IMR-90 (cell line): Measurements from ENCODE around the gene CDK14. TPM values are rescaled to one million over a fixed set of nuclear protein-coding genes. Genes with fewer than 3 reads are reported as not detected.

ENCODE experiments used
- ATAC-seq: fragments of 200-7000 bp; cut with Tn5 transposase; 2 replicates; pipeline ENCODE4 v1.9.1; 2020; ENCODE audit warnings: low read depth, mild to moderate bottlenecking, moderate library complexity
- BruUV-seq: library from RNA; stranded (reverse); fragments of 400-500 nt; replicated peaks from 2 replicates; lab custom pipeline; 2021; lab: Mats Ljungman, UMichigan
- CTCF ChIA-PET: fragments of 300-600 bp; formaldehyde crosslinking; extraction: SDS; loops from one replicate; lab custom pipeline; 2021; ENCODE audit warnings: antibody characterized with exemption; lab: Yijun Ruan, JAX
- POLR2A ChIA-PET: fragments of 300-600 bp; sonication (Branson Sonifier 250); formaldehyde crosslinking; loops from one replicate; lab custom pipeline; 2022; ENCODE audit warnings: antibody characterized with exemption; ENCODE audit not compliant: unreplicated experiment; lab: Charles Lee
- DNase-seq: peaks from one replicate; pipeline ENCODE4 v3.0.0; 2013
- H2AFZ ChIP-seq: replicated peaks from 2 replicates; pipeline ENCODE3; 2013; ENCODE audit warnings: low read length, mild to moderate bottlenecking; ENCODE audit not compliant: poor library complexity
- H2AK5ac ChIP-seq: 2 replicates; pipeline ENCODE4 v1.6.1; 2013; ENCODE audit warnings: low read depth, low read length, inconsistent platforms
- H2AK9ac ChIP-seq: replicated peaks from 2 replicates; pipeline ENCODE3; 2013; ENCODE audit warnings: mild to moderate bottlenecking, low read depth, low read length, moderate library complexity; ENCODE audit not compliant: poor library complexity
- H2BK120ac ChIP-seq: 2 replicates; pipeline ENCODE4 v1.6.1; 2013; ENCODE audit warnings: low read depth, low read length, inconsistent platforms
- H2BK15ac ChIP-seq: 3 replicates; pipeline ENCODE4 v1.6.1; 2013; ENCODE audit warnings: low read depth, low read length, inconsistent platforms
- H2BK20ac ChIP-seq: 2 replicates; pipeline ENCODE4 v1.6.1; 2013; ENCODE audit warnings: low read depth, mild to moderate bottlenecking, inconsistent platforms, low read length, moderate library complexity
- H2BK5ac ChIP-seq: 2 replicates; pipeline ENCODE4 v1.6.1; 2013; ENCODE audit warnings: mild to moderate bottlenecking, low read depth, low read length, inconsistent platforms; ENCODE audit not compliant: poor library complexity, severe bottlenecking
- H3K14ac ChIP-seq: replicated peaks from 2 replicates; pipeline ENCODE4 v1.6.1; 2013; ENCODE audit warnings: low read depth, low read length, inconsistent platforms
- H3K18ac ChIP-seq: 2 replicates; pipeline ENCODE4 v1.6.1; 2013; ENCODE audit warnings: low read depth, low read length, control low read depth
- H3K23ac ChIP-seq: 2 replicates; pipeline ENCODE4 v1.6.1; 2013; ENCODE audit warnings: low read depth, low read length, inconsistent platforms
- H3K27ac ChIP-seq: 2 replicates; pipeline ENCODE4 v1.5.1; 2013; ENCODE audit warnings: mild to moderate bottlenecking, control low read depth, low read length; ENCODE audit not compliant: insufficient read depth
- H3K27me3 ChIP-seq: 2 replicates; pipeline ENCODE4 v1.6.1; 2013; ENCODE audit warnings: low read length; ENCODE audit not compliant: control insufficient read depth, insufficient read depth
- H3K36me3 ChIP-seq: 2 replicates; pipeline ENCODE4 v1.6.1; 2013; ENCODE audit warnings: low read length, mixed read lengths; ENCODE audit not compliant: control insufficient read depth, insufficient read depth
- H3K4ac ChIP-seq: 2 replicates; pipeline ENCODE4 v1.6.1; 2013; ENCODE audit warnings: low read depth, low read length, inconsistent platforms
- H3K4me1 ChIP-seq: 2 replicates; pipeline ENCODE4 v1.6.1; 2013; ENCODE audit warnings: low read length, mixed read lengths; ENCODE audit not compliant: control insufficient read depth, insufficient read depth
- H3K4me2 ChIP-seq: 2 replicates; pipeline ENCODE4 v1.6.1; 2013; ENCODE audit warnings: low read depth, mild to moderate bottlenecking, control low read depth, low read length, moderate library complexity
- H3K4me3 ChIP-seq: 2 replicates; pipeline ENCODE4 v1.5.1; 2013; ENCODE audit warnings: low read depth, mild to moderate bottlenecking, control low read depth, low read length, moderate library complexity; ENCODE audit not compliant: insufficient read depth
- H3K56ac ChIP-seq: 2 replicates; pipeline ENCODE4 v1.6.1; 2013; ENCODE audit warnings: low read length, inconsistent platforms; ENCODE audit not compliant: insufficient read depth; ENCODE audit errors: extremely low read depth
- H3K79me1 ChIP-seq, 2 experiments: 2 replicates each; pipeline ENCODE4 v1.6.1; 2013; ENCODE audit warnings: low read length in 2 of 2, inconsistent platforms in 1 of 2, low read depth in 1 of 2
- H3K9ac ChIP-seq: 2 replicates; pipeline ENCODE4 v1.6.1; 2013; ENCODE audit warnings: low read depth, low read length, control low read depth
- H3K9me1 ChIP-seq: 2 replicates; pipeline ENCODE4 v1.6.1; 2013; ENCODE audit warnings: low read length, inconsistent platforms; ENCODE audit not compliant: insufficient read depth
- H3K9me3 ChIP-seq: 2 replicates; pipeline ENCODE4 v1.6.1; 2013; ENCODE audit warnings: low read length; ENCODE audit not compliant: control insufficient read depth, insufficient read depth
- H4K20me1 ChIP-seq: 2 replicates; pipeline ENCODE4 v1.6.1; 2013; ENCODE audit warnings: low read length, inconsistent platforms; ENCODE audit not compliant: insufficient read depth
- H4K5ac ChIP-seq: 2 replicates; pipeline ENCODE4 v1.6.1; 2013; ENCODE audit warnings: mild to moderate bottlenecking, low read depth, low read length, control low read depth
- H4K8ac ChIP-seq, 2 experiments: 2 replicates each; pipeline ENCODE4 v1.6.1; 2013; ENCODE audit warnings: low read depth in 2 of 2, low read length in 2 of 2, control low read depth in 1 of 2, inconsistent platforms in 1 of 2
- H4K91ac ChIP-seq: 2 replicates; pipeline ENCODE4 v1.6.1; 2013; ENCODE audit warnings: low read depth, low read length, inconsistent platforms; ENCODE audit not compliant: insufficient read depth
- BHLHE40 ChIP-seq: fragments of 150-350 bp; IDR thresholded peaks from 2 replicates; pipeline ENCODE4 v1.6.1; 2016; ENCODE audit warnings: mild to moderate bottlenecking, low read depth, low read length
- NFE2L2 ChIP-seq: fragments of 150-350 bp; IDR thresholded peaks from 2 replicates; pipeline ENCODE4 v1.6.1; 2016; ENCODE audit warnings: low read depth, mild to moderate bottlenecking, low read length
- POLR2A ChIP-seq: IDR thresholded peaks from 2 replicates; pipeline ENCODE4 v1.6.1; 2012; ENCODE audit warnings: mild to moderate bottlenecking, low read depth, low read length
- SMC3 ChIP-seq: fragments of 150-350 bp; IDR thresholded peaks from 2 replicates; pipeline ENCODE4 v1.6.1; 2016; ENCODE audit warnings: low read depth, mild to moderate bottlenecking, antibody characterized with exemption, low read length, moderate library complexity
- WGBS, 2 experiments: methylation state at CpG; one replicate each; pipeline versions ENCODE4 v1.1.5 to v1.1.7; 2013; ENCODE audit warnings: missing lambda C conversion rate in 2 of 2; ENCODE audit not compliant: insufficient read length in 1 of 2; ENCODE audit errors: extremely low coverage in 2 of 2; 5-methylcytosine and 5-hydroxymethylcytosine counted together
- dilution Hi-C: fragments of 300-500 bp; cut with HindIII; formaldehyde crosslinking; loops from one replicate; pipeline ENCODE4 v1.14.3; 2018; ENCODE audit warnings: low sequenced_read_pairs; ENCODE audit not compliant: unreplicated experiment
- in situ Hi-C: fragments of 300-500 bp; cut with MboI; formaldehyde crosslinking; loops from 3 replicates; pipeline ENCODE4 v1.14.3; 2019; ENCODE audit warnings: low sequenced_read_pairs, inconsistent platforms, mixed read lengths
- intact Hi-C: fragments of 100-400 bp; cut with micrococcal nuclease; formaldehyde crosslinking; loops from 2 replicates; pipeline ENCODE4 v1.10.0; 2022
- polyA plus RNA-seq, 3 experiments: library from polyadenylated mRNA; depleted of rRNA; stranded (reverse); fragments of >200 nt; gene quantifications; 2 replicates each; pipeline ENCODE4 v1.2.3, GENCODE V29; 2012; ENCODE audit warnings: low replicate concordance in 1 of 3
- total RNA-seq: library from RNA; depleted of rRNA; stranded (reverse); fragments of >200 nt; gene quantifications from 2 replicates; pipeline ENCODE4 v1.2.3, GENCODE V29; 2012

CDK14 gene
- total and polyA plus RNA-seq, 2 of the 4 experiments (the other 2 are of a cell fraction), result 10.1 to 29.6 TPM

DNA sequence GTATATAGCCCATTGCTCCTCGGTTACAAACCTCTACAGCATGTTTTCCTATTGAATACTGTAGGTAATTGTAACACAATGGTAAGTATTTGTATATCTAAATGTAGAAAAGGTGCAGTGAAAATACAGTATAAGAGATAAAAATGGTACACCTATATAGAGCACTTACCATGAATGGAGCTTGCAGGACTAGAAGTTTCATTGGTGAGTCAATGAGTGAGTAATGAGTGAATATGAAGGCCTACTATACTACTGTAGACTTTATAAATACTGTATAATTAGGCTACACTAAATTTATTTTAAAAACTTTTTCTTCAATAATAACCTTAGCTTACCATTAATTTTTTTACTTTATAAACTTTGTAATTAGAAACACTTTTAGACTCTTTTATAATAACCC lies 239.7 kb downstream of the CDK14 start:
- no peak overlapping the region for H3K56ac ChIP-seq
- no peak overlapping the region for H2AK5ac ChIP-seq
- dilution Hi-C loops (no loop called here), in situ Hi-C loops (no loop called here), intact Hi-C loops (no loop called here)
- ChIA-PET POLR2A (no interaction called here), CTCF (no interaction called here)
- no peak overlapping the region for H2AFZ ChIP-seq
- no peak overlapping the region for H2BK20ac ChIP-seq
- H4K5ac ChIP-seq, result no peak overlapping the region
- peaks cover 3% of the 10 kb centered on the region; the same call in 1 of the 2 replicates for H3K9me1 ChIP-seq
- no peak overlapping the region for H3K4ac ChIP-seq
- no peak for TF ChIP-seq POLR2A
- TF ChIP-seq BHLHE40, result no peak
- no peak for TF ChIP-seq NFE2L2
- no peak for TF ChIP-seq SMC3
- BruUV-seq, result no TSS peak
- H2BK5ac ChIP-seq, result no peak overlapping the region
- no peak overlapping the region for H2BK120ac ChIP-seq
- no peak overlapping the region for H3K27ac ChIP-seq
- H2BK15ac ChIP-seq, result no peak overlapping the region
- H3K4me2 ChIP-seq, result no peak overlapping the region
- H2AK9ac ChIP-seq, result no peak overlapping the region
- no peak overlapping the region for H3K9ac ChIP-seq
- H4K91ac ChIP-seq, result no peak overlapping the region
- H3K14ac ChIP-seq, result no peak overlapping the region
- H3K23ac ChIP-seq, result no peak overlapping the region
- 0 out of 2 replicates have a peak, but pooled peaks cover 2% of the 10 kb centered on the region for H3K9me3 ChIP-seq
- no peak for ATAC-seq
- H3K27me3 ChIP-seq, result no peaks in the 10 kb centered on the region
- H3K4me1 ChIP-seq, result peaks cover 2% of the 10 kb centered on the region
- H4K20me1 ChIP-seq, result no peaks in the 10 kb centered on the region
- H3K4me3 ChIP-seq, result no peak overlapping the region
- no peak for DNase-seq
- H4K8ac ChIP-seq, result no peak overlapping the region
- H3K18ac ChIP-seq, result no peak overlapping the region
- WGBS, 2 experiments, result no CpG with 5 or more reads among the region's 1 CpG
- peaks cover 7 to 21% of the 10 kb centered on the region in 2 experiments; a peak in 2 of 4 replicates for H3K79me1 ChIP-seq
- H3K36me3 ChIP-seq, result no peaks in the 10 kb centered on the region
